ENCODE measurements around the gene XXYLT1.
"Not testable (repeated sequence)": the region's sequence is repeated elsewhere in the genome, so short reads cannot be mapped to it uniquely, and the experiment has no call there.

XXYLT1 gene

GRCh38 chr3:195207731-195208130 lies 63.2 kb downstream of the XXYLT1 start:
- DNase-seq (ENCODE audit: low spot score): no peak

GRCh38 chr3:195207056-195207455 lies 63.9 kb downstream of the XXYLT1 start:
- no peak for DNase-seq (ENCODE audit: low spot score)

- DNase-seq (ENCODE audit: low spot score): peak; percentile 31
These were observed 66.4 kb downstream of the XXYLT1 start for GRCh38 chr3:195204360-195205163.

- no peak for DNase-seq (ENCODE audit: low spot score)
These were observed 67.4 kb downstream of the XXYLT1 start for GRCh38 chr3:195203606-195204005.

- no peak for DNase-seq (ENCODE audit: low spot score)
These were observed 69.7 kb downstream of the XXYLT1 start for GRCh38 chr3:195201295-195201694.

GRCh38 chr3:195200010-195200822 lies 70.7 kb downstream of the XXYLT1 start:
- no peak for DNase-seq (ENCODE audit: low spot score)

- no peak for DNase-seq (ENCODE audit: low spot score)
These were observed 72.3 kb downstream of the XXYLT1 start for GRCh38 chr3:195198426-195199346.

GRCh38 chr3:195197765-195198425 lies 73.1 kb downstream of the XXYLT1 start:
- no peak for DNase-seq (ENCODE audit: low spot score)

GRCh38 chr3:195196266-195196665 lies 74.7 kb downstream of the XXYLT1 start:
- DNase-seq (ENCODE audit: low spot score): no peak

- DNase-seq (ENCODE audit: low spot score): no peak
These were observed 75.4 kb downstream of the XXYLT1 start for GRCh38 chr3:195195321-195196209.

GRCh38 chr3:195194559-195195206 lies 76.3 kb downstream of the XXYLT1 start:
- DNase-seq (ENCODE audit: low spot score): no peak

GRCh38 chr3:195191580-195191979 lies 79.4 kb downstream of the XXYLT1 start:
- DNase-seq (ENCODE audit: low spot score): no peak

GRCh38 chr3:195189821-195190220 lies 81.1 kb downstream of the XXYLT1 start:
- no peak for DNase-seq (ENCODE audit: low spot score)

- DNase-seq (ENCODE audit: low spot score): no peak
These were observed 82.5 kb downstream of the XXYLT1 start for GRCh38 chr3:195188426-195188927.

- no peak for DNase-seq (ENCODE audit: low spot score)
These were observed 83.1 kb downstream of the XXYLT1 start for GRCh38 chr3:195187609-195188425.

- not testable (repeated sequence) for DNase-seq (ENCODE audit: low spot score)
These were observed 84.3 kb downstream of the XXYLT1 start for GRCh38 chr3:195186710-195187047.

- DNase-seq (ENCODE audit: low spot score): no peak
These were observed 84.8 kb downstream of the XXYLT1 start for GRCh38 chr3:195186041-195186709.

- DNase-seq (ENCODE audit: low spot score): no peak
These were observed 85.4 kb downstream of the XXYLT1 start for GRCh38 chr3:195185583-195185982.
